ENCODE results near the gene MEIOC. TPM values are rescaled to one million over a fixed set of nuclear protein-coding genes. Genes with fewer than 3 reads are reported as not detected.
A peak's percentile ranks its signal among the peaks of the same experiment; 100 is the strongest.
"Not testable (repeated sequence)": the region's sequence is repeated elsewhere in the genome, so short reads cannot be mapped to it uniquely, and the experiment has no call there.

The MEIOC gene
- total RNA-seq, 1 donor from 2014 or later, result not detected

DNA sequence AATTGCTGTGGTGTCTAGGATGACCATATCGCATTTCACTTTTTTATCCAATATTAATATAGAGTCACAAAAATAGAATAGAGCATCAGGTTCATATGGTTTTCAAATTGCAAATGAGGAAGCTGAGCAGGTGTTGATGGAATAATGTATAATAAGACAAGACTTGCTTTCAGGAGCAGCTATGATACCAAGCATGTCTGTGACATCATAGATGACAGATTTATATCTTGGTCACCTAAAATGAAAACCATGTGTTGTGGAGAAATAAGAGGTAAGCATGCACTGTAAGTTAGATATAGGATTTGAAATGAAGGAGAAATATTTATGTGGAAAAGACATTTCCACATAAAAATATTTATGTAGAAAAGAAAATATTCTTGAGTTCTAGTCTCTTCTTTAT, 8.6 kb downstream of the MEIOC start:
- intact Hi-C loops (cut with micrococcal nuclease), result no loop called here
- Histone ChIP-seq H3K4me1 (no peaks in the 10 kb centered on the region), H3K9me3 (replicated peaks) (no peaks in the 10 kb centered on the region), H3K36me3 (no peaks in the 10 kb centered on the region), H3K4me3 (no peak overlapping the region), H3K27me3 (ENCODE audit: low read depth) (peaks cover 14% of the 10 kb centered on the region), H3K27ac (replicated peaks) (no peak overlapping the region)
- DNase-seq, result no peak
- TF ChIP-seq, protein P1, sequence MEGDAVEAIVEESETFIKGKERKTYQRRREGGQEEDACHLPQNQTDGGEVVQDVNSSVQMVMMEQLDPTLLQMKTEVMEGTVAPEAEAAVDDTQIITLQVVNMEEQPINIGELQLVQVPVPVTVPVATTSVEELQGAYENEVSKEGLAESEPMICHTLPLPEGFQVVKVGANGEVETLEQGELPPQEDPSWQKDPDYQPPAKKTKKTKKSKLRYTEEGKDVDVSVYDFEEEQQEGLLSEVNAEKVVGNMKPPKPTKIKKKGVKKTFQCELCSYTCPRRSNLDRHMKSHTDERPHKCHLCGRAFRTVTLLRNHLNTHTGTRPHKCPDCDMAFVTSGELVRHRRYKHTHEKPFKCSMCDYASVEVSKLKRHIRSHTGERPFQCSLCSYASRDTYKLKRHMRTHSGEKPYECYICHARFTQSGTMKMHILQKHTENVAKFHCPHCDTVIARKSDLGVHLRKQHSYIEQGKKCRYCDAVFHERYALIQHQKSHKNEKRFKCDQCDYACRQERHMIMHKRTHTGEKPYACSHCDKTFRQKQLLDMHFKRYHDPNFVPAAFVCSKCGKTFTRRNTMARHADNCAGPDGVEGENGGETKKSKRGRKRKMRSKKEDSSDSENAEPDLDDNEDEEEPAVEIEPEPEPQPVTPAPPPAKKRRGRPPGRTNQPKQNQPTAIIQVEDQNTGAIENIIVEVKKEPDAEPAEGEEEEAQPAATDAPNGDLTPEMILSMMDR (IDR thresholded peaks at IDR 0.05; ENCODE audit: borderline replicate concordance), result no peak

DNA sequence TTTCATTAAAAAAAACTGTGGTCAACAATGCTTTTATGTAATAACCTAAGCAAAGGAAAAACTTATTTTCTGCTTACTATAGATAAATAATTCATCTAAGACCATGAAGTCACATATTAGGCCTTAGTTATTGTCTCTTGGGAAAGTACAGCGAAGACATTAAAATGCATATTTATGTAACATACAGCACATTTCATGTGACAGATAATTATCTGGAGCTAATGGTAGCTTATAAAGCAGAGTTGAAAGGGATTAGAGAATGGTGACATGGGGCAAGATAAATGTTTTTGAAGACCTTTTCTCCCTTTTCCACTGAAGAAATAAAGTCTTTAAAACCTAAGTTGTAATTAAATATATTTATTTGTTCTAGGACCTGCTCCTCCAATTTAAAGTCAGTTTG, 9.7 kb downstream of the MEIOC start:
- TF ChIP-seq, protein P1 (IDR thresholded peaks at IDR 0.05; ENCODE audit: borderline replicate concordance), result no peak
- DNase-seq, result no peak
- Histone ChIP-seq H3K36me3 (no peaks in the 10 kb centered on the region), H3K4me1 (no peaks in the 10 kb centered on the region), H3K27me3 (ENCODE audit: low read depth) (peaks cover 5% of the 10 kb centered on the region), H3K9me3 (replicated peaks) (no peaks in the 10 kb centered on the region), H3K27ac (replicated peaks) (no peak overlapping the region), H3K4me3 (no peak overlapping the region)
- intact Hi-C loops (cut with micrococcal nuclease), result no loop called here

DNA sequence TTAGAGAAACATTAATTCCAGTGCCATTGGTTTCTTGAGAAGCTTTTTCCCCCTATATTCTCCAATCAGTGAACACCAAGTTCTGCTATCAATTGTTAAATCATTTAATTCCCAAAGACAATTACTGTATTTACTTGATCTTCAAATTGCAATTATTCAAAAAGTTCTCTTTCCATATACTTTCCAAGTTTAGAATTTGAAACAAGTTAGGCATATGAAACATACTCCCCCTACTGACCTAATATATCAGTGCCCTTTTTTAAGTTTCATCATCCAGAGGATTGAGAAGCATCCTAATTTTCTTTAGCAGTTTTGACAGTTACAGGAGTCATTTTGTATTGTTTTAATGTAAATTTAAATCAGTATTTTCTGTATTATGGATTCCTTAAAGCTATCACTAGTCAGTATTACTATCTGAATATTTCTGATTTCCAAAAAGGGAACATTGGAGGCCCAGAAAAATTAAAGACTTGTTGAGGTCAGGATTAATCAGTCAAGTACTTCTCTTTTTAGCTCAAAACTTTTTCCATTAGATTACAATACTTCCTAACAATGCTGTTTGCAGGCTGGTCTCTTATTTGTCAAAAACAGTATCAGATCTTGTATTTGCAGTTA, 16.3 kb downstream of the MEIOC start:
- Histone ChIP-seq H3K4me3 (no peak overlapping the region), H3K9me3 (replicated peaks) (no peaks in the 10 kb centered on the region), H3K27ac (replicated peaks) (no peak overlapping the region), H3K27me3 (ENCODE audit: low read depth) (no peaks in the 10 kb centered on the region), H3K36me3 (peaks cover 4% of the 10 kb centered on the region), H3K4me1 (no peaks in the 10 kb centered on the region)
- TF ChIP-seq, protein P1 (IDR thresholded peaks at IDR 0.05; ENCODE audit: borderline replicate concordance), result peak; percentile 59
- no peak for DNase-seq
- intact Hi-C loops (cut with micrococcal nuclease), result no loop called here

DNA sequence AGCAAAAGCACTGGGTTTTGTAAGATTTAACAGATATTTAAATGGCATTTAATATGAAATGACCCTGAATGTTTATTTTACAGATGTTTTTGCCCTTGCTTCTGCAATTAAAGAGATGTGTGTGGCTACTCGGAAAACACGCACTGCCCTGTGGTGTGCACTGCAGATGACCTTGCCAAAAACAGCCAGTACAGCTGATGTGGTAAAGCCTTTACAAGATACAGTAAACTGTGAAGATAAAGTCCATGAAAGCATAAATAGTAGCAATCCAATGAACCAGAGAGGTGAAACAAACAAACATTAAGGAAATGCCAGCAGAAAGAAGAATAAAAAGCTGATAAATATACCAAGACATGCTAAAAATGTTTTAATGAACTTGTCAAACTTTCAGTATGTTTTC, 17.6 kb downstream of the MEIOC start:
- no peak overlapping the region for H3K4me3 ChIP-seq
- peaks cover 17% of the 10 kb centered on the region for H3K36me3 ChIP-seq
- no peaks in the 10 kb centered on the region for H3K4me1 ChIP-seq
- TF ChIP-seq, protein P1 (IDR thresholded peaks at IDR 0.05; ENCODE audit: borderline replicate concordance), result no peak
- H3K27ac ChIP-seq (replicated peaks), result no peak overlapping the region
- no peaks in the 10 kb centered on the region for H3K27me3 ChIP-seq (ENCODE audit: low read depth)
- no peaks in the 10 kb centered on the region for H3K9me3 ChIP-seq (replicated peaks)
- intact Hi-C loops (cut with micrococcal nuclease), result no loop called here
- no peak for DNase-seq

DNA sequence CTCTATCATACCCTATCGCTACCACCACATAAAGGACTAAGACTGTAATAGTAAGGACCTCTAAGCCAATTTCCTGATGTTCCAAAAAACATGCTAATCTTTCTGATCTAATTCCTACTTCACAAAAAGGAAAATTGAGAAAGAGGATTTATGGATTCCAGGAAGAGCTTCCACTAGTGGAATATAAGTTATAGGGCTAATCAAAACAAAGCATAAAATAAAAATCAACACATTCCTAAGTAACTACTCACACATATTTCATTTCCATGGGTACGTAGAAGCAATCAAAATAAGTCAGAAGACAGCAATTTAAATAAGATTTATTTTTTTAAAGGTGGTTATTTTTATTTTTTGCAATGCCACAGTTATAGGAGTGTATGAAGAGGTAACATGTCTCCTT, 20.9 kb downstream of the MEIOC start:
- Histone ChIP-seq H3K4me1 (no peaks in the 10 kb centered on the region), H3K27me3 (ENCODE audit: low read depth) (no peaks in the 10 kb centered on the region), H3K27ac (replicated peaks) (no peak overlapping the region), H3K4me3 (no peak overlapping the region), H3K36me3 (peaks cover 48% of the 10 kb centered on the region), H3K9me3 (replicated peaks) (no peaks in the 10 kb centered on the region)
- intact Hi-C loops (cut with micrococcal nuclease), result no loop called here
- no peak for DNase-seq
- TF ChIP-seq, protein P1 (IDR thresholded peaks at IDR 0.05; ENCODE audit: borderline replicate concordance), result no peak

DNA sequence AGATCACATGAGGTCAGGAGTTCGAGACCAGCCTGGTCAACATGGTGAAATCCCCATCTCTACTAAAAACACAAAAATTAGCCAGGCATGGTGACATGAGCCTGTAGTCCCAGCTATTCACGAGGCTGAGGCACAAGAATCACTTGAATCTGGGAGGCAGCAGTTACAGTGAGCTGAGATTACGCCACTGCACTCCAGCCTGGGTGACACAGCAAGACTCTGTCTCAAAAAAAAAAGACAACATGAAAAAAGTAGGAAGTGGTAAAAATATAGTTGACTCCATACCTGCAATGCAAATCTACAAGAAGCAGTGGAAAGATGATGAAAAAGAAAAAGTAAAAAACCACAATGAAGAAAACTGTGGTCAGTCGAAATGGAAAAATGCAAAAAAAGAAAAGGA, 27.0 kb downstream of the MEIOC start:
- H3K4me3 ChIP-seq; H3K27ac ChIP-seq (replicated peaks); intact Hi-C loops (cut with micrococcal nuclease); H3K27me3 ChIP-seq (ENCODE audit: low read depth); H3K9me3 ChIP-seq (replicated peaks); DNase-seq: not testable (repeated sequence)
- H3K4me1 ChIP-seq, result peaks cover 13% of the 10 kb centered on the region
- H3K36me3 ChIP-seq, result peaks cover 62% of the 10 kb centered on the region

All from left ventricle myocardium inferior (tissue), 1 donor.